IMR-90 (cell line): Measurements from ENCODE around the gene MOB3A. TPM values are rescaled to one million over a fixed set of nuclear protein-coding genes. Genes with fewer than 3 reads are reported as not detected.

ENCODE experiments used
- ATAC-seq: fragments of 200-7000 bp; cut with Tn5 transposase; 2 replicates; pipeline ENCODE4 v1.9.1; 2020; ENCODE audit warnings: low read depth, mild to moderate bottlenecking, moderate library complexity
- BruUV-seq: library from RNA; stranded (reverse); fragments of 400-500 nt; replicated peaks from 2 replicates; lab custom pipeline; 2021; lab: Mats Ljungman, UMichigan
- CTCF ChIA-PET: fragments of 300-600 bp; formaldehyde crosslinking; extraction: SDS; loops from one replicate; lab custom pipeline; 2021; ENCODE audit warnings: antibody characterized with exemption; lab: Yijun Ruan, JAX
- POLR2A ChIA-PET: fragments of 300-600 bp; sonication (Branson Sonifier 250); formaldehyde crosslinking; loops from one replicate; lab custom pipeline; 2022; ENCODE audit warnings: antibody characterized with exemption; ENCODE audit not compliant: unreplicated experiment; lab: Charles Lee
- DNase-seq: peaks from one replicate; pipeline ENCODE4 v3.0.0; 2013
- H2AFZ ChIP-seq: replicated peaks from 2 replicates; pipeline ENCODE3; 2013; ENCODE audit warnings: low read length, mild to moderate bottlenecking; ENCODE audit not compliant: poor library complexity
- H2AK5ac ChIP-seq: 2 replicates; pipeline ENCODE4 v1.6.1; 2013; ENCODE audit warnings: low read depth, low read length, inconsistent platforms
- H2AK9ac ChIP-seq: replicated peaks from 2 replicates; pipeline ENCODE3; 2013; ENCODE audit warnings: mild to moderate bottlenecking, low read depth, low read length, moderate library complexity; ENCODE audit not compliant: poor library complexity
- H2BK120ac ChIP-seq: 2 replicates; pipeline ENCODE4 v1.6.1; 2013; ENCODE audit warnings: low read depth, low read length, inconsistent platforms
- H2BK15ac ChIP-seq: 3 replicates; pipeline ENCODE4 v1.6.1; 2013; ENCODE audit warnings: low read depth, low read length, inconsistent platforms
- H2BK20ac ChIP-seq: 2 replicates; pipeline ENCODE4 v1.6.1; 2013; ENCODE audit warnings: low read depth, mild to moderate bottlenecking, inconsistent platforms, low read length, moderate library complexity
- H2BK5ac ChIP-seq: 2 replicates; pipeline ENCODE4 v1.6.1; 2013; ENCODE audit warnings: mild to moderate bottlenecking, low read depth, low read length, inconsistent platforms; ENCODE audit not compliant: poor library complexity, severe bottlenecking
- H3K14ac ChIP-seq: replicated peaks from 2 replicates; pipeline ENCODE4 v1.6.1; 2013; ENCODE audit warnings: low read depth, low read length, inconsistent platforms
- H3K18ac ChIP-seq: 2 replicates; pipeline ENCODE4 v1.6.1; 2013; ENCODE audit warnings: low read depth, low read length, control low read depth
- H3K23ac ChIP-seq: 2 replicates; pipeline ENCODE4 v1.6.1; 2013; ENCODE audit warnings: low read depth, low read length, inconsistent platforms
- H3K27ac ChIP-seq: 2 replicates; pipeline ENCODE4 v1.5.1; 2013; ENCODE audit warnings: mild to moderate bottlenecking, control low read depth, low read length; ENCODE audit not compliant: insufficient read depth
- H3K27me3 ChIP-seq: 2 replicates; pipeline ENCODE4 v1.6.1; 2013; ENCODE audit warnings: low read length; ENCODE audit not compliant: control insufficient read depth, insufficient read depth
- H3K36me3 ChIP-seq: 2 replicates; pipeline ENCODE4 v1.6.1; 2013; ENCODE audit warnings: low read length, mixed read lengths; ENCODE audit not compliant: control insufficient read depth, insufficient read depth
- H3K4ac ChIP-seq: 2 replicates; pipeline ENCODE4 v1.6.1; 2013; ENCODE audit warnings: low read depth, low read length, inconsistent platforms
- H3K4me1 ChIP-seq: 2 replicates; pipeline ENCODE4 v1.6.1; 2013; ENCODE audit warnings: low read length, mixed read lengths; ENCODE audit not compliant: control insufficient read depth, insufficient read depth
- H3K4me2 ChIP-seq: 2 replicates; pipeline ENCODE4 v1.6.1; 2013; ENCODE audit warnings: low read depth, mild to moderate bottlenecking, control low read depth, low read length, moderate library complexity
- H3K4me3 ChIP-seq: 2 replicates; pipeline ENCODE4 v1.5.1; 2013; ENCODE audit warnings: low read depth, mild to moderate bottlenecking, control low read depth, low read length, moderate library complexity; ENCODE audit not compliant: insufficient read depth
- H3K56ac ChIP-seq: 2 replicates; pipeline ENCODE4 v1.6.1; 2013; ENCODE audit warnings: low read length, inconsistent platforms; ENCODE audit not compliant: insufficient read depth; ENCODE audit errors: extremely low read depth
- H3K79me1 ChIP-seq, 2 experiments: 2 replicates each; pipeline ENCODE4 v1.6.1; 2013; ENCODE audit warnings: low read length in 2 of 2, inconsistent platforms in 1 of 2, low read depth in 1 of 2
- H3K9ac ChIP-seq: 2 replicates; pipeline ENCODE4 v1.6.1; 2013; ENCODE audit warnings: low read depth, low read length, control low read depth
- H3K9me1 ChIP-seq: 2 replicates; pipeline ENCODE4 v1.6.1; 2013; ENCODE audit warnings: low read length, inconsistent platforms; ENCODE audit not compliant: insufficient read depth
- H3K9me3 ChIP-seq: 2 replicates; pipeline ENCODE4 v1.6.1; 2013; ENCODE audit warnings: low read length; ENCODE audit not compliant: control insufficient read depth, insufficient read depth
- H4K20me1 ChIP-seq: 2 replicates; pipeline ENCODE4 v1.6.1; 2013; ENCODE audit warnings: low read length, inconsistent platforms; ENCODE audit not compliant: insufficient read depth
- H4K5ac ChIP-seq: 2 replicates; pipeline ENCODE4 v1.6.1; 2013; ENCODE audit warnings: mild to moderate bottlenecking, low read depth, low read length, control low read depth
- H4K8ac ChIP-seq, 2 experiments: 2 replicates each; pipeline ENCODE4 v1.6.1; 2013; ENCODE audit warnings: low read depth in 2 of 2, low read length in 2 of 2, control low read depth in 1 of 2, inconsistent platforms in 1 of 2
- H4K91ac ChIP-seq: 2 replicates; pipeline ENCODE4 v1.6.1; 2013; ENCODE audit warnings: low read depth, low read length, inconsistent platforms; ENCODE audit not compliant: insufficient read depth
- BHLHE40 ChIP-seq: fragments of 150-350 bp; IDR thresholded peaks from 2 replicates; pipeline ENCODE4 v1.6.1; 2016; ENCODE audit warnings: mild to moderate bottlenecking, low read depth, low read length
- CHD1 ChIP-seq: IDR thresholded peaks from 2 replicates; pipeline ENCODE4 v1.6.1; 2012; ENCODE audit warnings: low read depth, low read length, improper control_type of control experiment
- MAFK ChIP-seq: IDR thresholded peaks from 2 replicates; pipeline ENCODE4 v1.6.1; 2012; ENCODE audit warnings: low read depth, low read length, improper control_type of control experiment
- POLR2A ChIP-seq: IDR thresholded peaks from 2 replicates; pipeline ENCODE4 v1.6.1; 2012; ENCODE audit warnings: mild to moderate bottlenecking, low read depth, low read length
- USF2 ChIP-seq: fragments of 150-350 bp; IDR thresholded peaks from 2 replicates; pipeline ENCODE4 v1.6.1; 2017; ENCODE audit warnings: mild to moderate bottlenecking, antibody characterized with exemption, low read length, low read depth
- WGBS, 2 experiments: methylation state at CpG; one replicate each; pipeline versions ENCODE4 v1.1.5 to v1.1.7; 2013; ENCODE audit warnings: missing lambda C conversion rate in 2 of 2; ENCODE audit not compliant: insufficient read length in 1 of 2; ENCODE audit errors: extremely low coverage in 2 of 2; 5-methylcytosine and 5-hydroxymethylcytosine counted together
- dilution Hi-C: fragments of 300-500 bp; cut with HindIII; formaldehyde crosslinking; loops from one replicate; pipeline ENCODE4 v1.14.3; 2018; ENCODE audit warnings: low sequenced_read_pairs; ENCODE audit not compliant: unreplicated experiment
- in situ Hi-C: fragments of 300-500 bp; cut with MboI; formaldehyde crosslinking; loops from 3 replicates; pipeline ENCODE4 v1.14.3; 2019; ENCODE audit warnings: low sequenced_read_pairs, inconsistent platforms, mixed read lengths
- intact Hi-C: fragments of 100-400 bp; cut with micrococcal nuclease; formaldehyde crosslinking; loops from 2 replicates; pipeline ENCODE4 v1.10.0; 2022
- polyA plus RNA-seq, 3 experiments: library from polyadenylated mRNA; depleted of rRNA; stranded (reverse); fragments of >200 nt; gene quantifications; 2 replicates each; pipeline ENCODE4 v1.2.3, GENCODE V29; 2012; ENCODE audit warnings: low replicate concordance in 1 of 3
- total RNA-seq: library from RNA; depleted of rRNA; stranded (reverse); fragments of >200 nt; gene quantifications from 2 replicates; pipeline ENCODE4 v1.2.3, GENCODE V29; 2012

Gene MOB3A
- total and polyA plus RNA-seq, 2 of the 4 experiments (the other 2 are of a cell fraction), result 9.3 to 26.5 TPM

GRCh38 chr19:2121416-2122051 is 25.4 kb upstream of the MOB3A start:
- no peak overlapping the region for H4K91ac ChIP-seq
- H2AK5ac ChIP-seq, result no peak overlapping the region
- no peak overlapping the region for H3K56ac ChIP-seq
- H2BK20ac ChIP-seq, result no peak overlapping the region
- no peak overlapping the region for H4K5ac ChIP-seq
- peaks cover 7% of the 10 kb centered on the region; the same call in 1 of the 2 replicates for H3K9me1 ChIP-seq
- peaks cover 3 to 46% of the 10 kb centered on the region in 2 experiments; a peak in 3 of 4 replicates for H3K79me1 ChIP-seq
- H2AFZ ChIP-seq, result no peak overlapping the region
- H3K27ac ChIP-seq, result no peak overlapping the region
- no peak for ATAC-seq
- H4K20me1 ChIP-seq, result peaks cover 44% of the 10 kb centered on the region
- WGBS, 2 experiments, result 92% methylated on average over 15 of the region's 27 CpGs; no CpG with 5 or more reads in 1 of the 2 experiments
- H3K4me2 ChIP-seq, result no peak overlapping the region
- TF ChIP-seq BHLHE40, result no peak
- TF ChIP-seq CHD1, result no peak
- no peak for TF ChIP-seq POLR2A
- TF ChIP-seq USF2, result no peak
- no peak for TF ChIP-seq MAFK
- no peak overlapping the region for H3K9ac ChIP-seq
- no peak overlapping the region for H2AK9ac ChIP-seq
- no peaks in the 10 kb centered on the region for H3K27me3 ChIP-seq
- peaks cover 80% of the 10 kb centered on the region for H3K36me3 ChIP-seq
- dilution Hi-C loops, result no loop called here
- no peak overlapping the region for H3K18ac ChIP-seq
- no peaks in the 10 kb centered on the region for H3K4me1 ChIP-seq
- in situ Hi-C loops, result no loop called here
- no peak overlapping the region for H2BK120ac ChIP-seq
- no peak overlapping the region for H3K4ac ChIP-seq
- no peak overlapping the region for H3K23ac ChIP-seq
- H4K8ac ChIP-seq, result no peak overlapping the region
- ChIA-PET CTCF (no interaction called here), POLR2A (no interaction called here)
- DNase-seq, result no peak
- no peak overlapping the region for H3K4me3 ChIP-seq
- no peaks in the 10 kb centered on the region for H3K9me3 ChIP-seq
- H2BK15ac ChIP-seq, result no peak overlapping the region
- no peak overlapping the region for H2BK5ac ChIP-seq
- H3K14ac ChIP-seq, result no peak overlapping the region
- intact Hi-C loops, result no loop called here
- BruUV-seq, result no TSS peak
